ENCODE data around the gene SEPTIN6.
"Not testable (repeated sequence)": the region's sequence is repeated elsewhere in the genome, so short reads cannot be mapped to it uniquely, and the experiment has no call there.

The SEPTIN6 gene

GRCh38 chrX:119690921-119691716 is 1.8 kb downstream of the SEPTIN6 start:
- DNase-seq (ENCODE audit: low read depth, low spot score): no peak

GRCh38 chrX:119688911-119689321 is 4.1 kb downstream of the SEPTIN6 start:
- no peak for DNase-seq (ENCODE audit: low read depth, low spot score)

- no peak for DNase-seq (ENCODE audit: low read depth, low spot score)
These were observed 5.1 kb downstream of the SEPTIN6 start for GRCh38 chrX:119687661-119688413.

- DNase-seq (ENCODE audit: low read depth, low spot score): no peak
These were observed 6.8 kb downstream of the SEPTIN6 start for GRCh38 chrX:119686087-119686691.

- no peak for DNase-seq (ENCODE audit: low read depth, low spot score)
These were observed 7.5 kb downstream of the SEPTIN6 start for GRCh38 chrX:119685225-119686066.

GRCh38 chrX:119684916-119685224 is 8.1 kb downstream of the SEPTIN6 start:
- DNase-seq (ENCODE audit: low read depth, low spot score): no peak

GRCh38 chrX:119684312-119684711 is 8.7 kb downstream of the SEPTIN6 start:
- not testable (repeated sequence) for DNase-seq (ENCODE audit: low read depth, low spot score)

- DNase-seq (ENCODE audit: low read depth, low spot score): no peak
These were observed 10.7 kb downstream of the SEPTIN6 start for GRCh38 chrX:119682019-119682989.

GRCh38 chrX:119677654-119677981 is 15.3 kb downstream of the SEPTIN6 start:
- no peak for DNase-seq (ENCODE audit: low read depth, low spot score)

- no peak for DNase-seq (ENCODE audit: low read depth, low spot score)
These were observed 15.9 kb downstream of the SEPTIN6 start for GRCh38 chrX:119676949-119677653.

GRCh38 chrX:119673336-119673735 is 19.6 kb downstream of the SEPTIN6 start:
- no peak for DNase-seq (ENCODE audit: low read depth, low spot score)

GRCh38 chrX:119672426-119672825 is 20.5 kb downstream of the SEPTIN6 start:
- no peak for DNase-seq (ENCODE audit: low read depth, low spot score)

GRCh38 chrX:119669424-119670037 is 23.4 kb downstream of the SEPTIN6 start:
- no peak for DNase-seq (ENCODE audit: low read depth, low spot score)

GRCh38 chrX:119667111-119667878 is 25.7 kb downstream of the SEPTIN6 start:
- no peak for DNase-seq (ENCODE audit: low read depth, low spot score)

- not testable (repeated sequence) for DNase-seq (ENCODE audit: low read depth, low spot score)
These were observed 28.1 kb downstream of the SEPTIN6 start for GRCh38 chrX:119664877-119665276.

GRCh38 chrX:119661486-119661885 is 31.5 kb downstream of the SEPTIN6 start:
- DNase-seq (ENCODE audit: low read depth, low spot score): no peak

GRCh38 chrX:119659522-119659921 is 33.4 kb downstream of the SEPTIN6 start:
- DNase-seq (ENCODE audit: low read depth, low spot score): no peak

- no peak for DNase-seq (ENCODE audit: low read depth, low spot score)
These were observed 37.8 kb downstream of the SEPTIN6 start for GRCh38 chrX:119655125-119655524.

- DNase-seq (ENCODE audit: low read depth, low spot score): peak; percentile 63
These were observed 38.8 kb downstream of the SEPTIN6 start for GRCh38 chrX:119654112-119654531.
